Gastrocnemius medialis (tissue), 4 donors: ENCODE data around the gene MAPKAP1. TPM values are rescaled to one million over a fixed set of nuclear protein-coding genes. Genes with fewer than 3 reads are reported as not detected.

Source experiments
- ATAC-seq, 2 donors: fragments of 150-250 bp; one replicate each; pipeline ENCODE4 v1.9.1; 2016
- DNase-seq, 2 donors: peaks; one replicate each; pipeline ENCODE4 v3.0.0-alpha.2; 2019
- H3K27ac ChIP-seq, 4 donors: fragments of 200-600 bp; sonication (generic); 1 replicate in 1 of 4; 2 replicates in 3 of 4; pipeline ENCODE4 v1.5.1; 2016 to 2018; ENCODE audit warnings: mild to moderate bottlenecking in 2 of 4, moderate library complexity in 1 of 4
- H3K27me3 ChIP-seq, 3 donors: fragments of 200-600 bp; sonication (generic) in 2 of 3; 1 replicate in 1 of 3; 2 replicates in 2 of 3; pipeline versions ENCODE4 v1.5.1 to v1.6.0; 2016 to 2019; ENCODE audit warnings: mild to moderate bottlenecking in 1 of 3, moderate library complexity in 1 of 3
- H3K36me3 ChIP-seq, 2 donors: fragments of 200-600 bp; sonication (generic) in 1 of 2; one replicate each; pipeline ENCODE4 v1.5.1; 2017 to 2018
- H3K4me1 ChIP-seq, 2 donors: fragments of 200-600 bp; sonication (generic) in 1 of 2; one replicate each; pipeline ENCODE4 v1.5.1; 2016 to 2017; ENCODE audit warnings: mild to moderate bottlenecking in 2 of 2
- H3K4me3 ChIP-seq, 4 donors: fragments of 200-600 bp; sonication (generic) in 3 of 4; 1 replicate in 1 of 4; 2 replicates in 3 of 4; pipeline ENCODE4 v1.5.1; 2016 to 2019; ENCODE audit warnings: mild to moderate bottlenecking in 2 of 4
- H3K9me3 ChIP-seq, 3 donors: fragments of 200-600 bp; sonication (generic) in 2 of 3; 1 replicate in 1 of 3; 2 replicates in 2 of 3; pipeline ENCODE4 v1.5.1; 2016 to 2019
- POLR2A ChIP-seq, 2 donors: fragments of 450-650 bp; IDR thresholded peaks; one replicate each; pipeline ENCODE4 v1.6.1; 2017; ENCODE audit warnings: antibody characterized with exemption in 2 of 2, mild to moderate bottlenecking in 2 of 2, moderate library complexity in 2 of 2
- in situ Hi-C, 4 donors: fragments of 200-750 bp; cut with MboI; loops; one replicate each; pipeline versions ENCODE4 v1.15.0 to v1.8.0; 2017; ENCODE audit warnings: low sequenced_read_pairs in 4 of 4
- intact Hi-C: fragments of 100-400 bp; cut with DNase I; formaldehyde crosslinking; loops from one replicate; pipeline ENCODE4 v1.15.1; 2023; ENCODE audit warnings: low total_unique reads
- total RNA-seq, 4 donors: library from RNA; depleted of rRNA; stranded (reverse); fragments of >200 nt; gene quantifications; one replicate each; pipeline versions ENCODE4 v1.1.0 to v1.2.3, GENCODE V29; 2016
- TF ChIP-seq, protein P1 (sequence below), 5 experiments: fragments of 450-650 bp in 3 of 5; fragments of 200-600 bp in 2 of 5; sonication (generic) in 2 of 5; IDR thresholded peaks in 4 of 5; conservative IDR thresholded peaks in 1 of 5; 1 replicate in 4 of 5; 2 replicates in 1 of 5; pipeline ENCODE4 v1.5.1; 2016 to 2019; ENCODE audit warnings: antibody characterized with exemption in 5 of 5, mild to moderate bottlenecking in 3 of 5, moderate library complexity in 3 of 5

Gene MAPKAP1
- total RNA-seq, 4 donors from 2014 or later: 58.2 to 123 (median 104) TPM

DNA sequence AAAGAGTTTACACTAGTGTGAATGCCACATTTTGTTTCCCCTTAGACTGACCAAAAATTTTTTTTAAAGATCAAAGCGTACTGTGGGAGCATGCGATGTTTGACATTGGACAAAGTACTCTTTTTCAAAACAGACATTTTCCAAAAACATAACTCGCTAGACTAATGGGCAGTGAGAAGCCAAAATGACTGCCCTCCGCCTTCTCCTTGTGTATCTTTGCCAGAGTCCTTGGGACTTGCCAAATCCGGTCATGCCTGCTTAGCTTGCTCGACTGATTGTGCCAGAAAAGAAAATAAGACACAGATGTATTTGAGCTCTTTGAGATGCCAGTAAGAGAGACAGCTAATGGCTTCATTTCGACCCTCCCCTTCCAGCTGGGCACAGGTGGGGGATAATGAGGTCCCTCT is 157.5 kb downstream of the MAPKAP1 start:
- no peaks in the 10 kb centered on the region for H3K36me3 ChIP-seq
- intact Hi-C loops (no loop called here), in situ Hi-C loops (no loop called here)
- ATAC-seq: peak; percentile 76 to 91
- TF ChIP-seq, protein P1, sequence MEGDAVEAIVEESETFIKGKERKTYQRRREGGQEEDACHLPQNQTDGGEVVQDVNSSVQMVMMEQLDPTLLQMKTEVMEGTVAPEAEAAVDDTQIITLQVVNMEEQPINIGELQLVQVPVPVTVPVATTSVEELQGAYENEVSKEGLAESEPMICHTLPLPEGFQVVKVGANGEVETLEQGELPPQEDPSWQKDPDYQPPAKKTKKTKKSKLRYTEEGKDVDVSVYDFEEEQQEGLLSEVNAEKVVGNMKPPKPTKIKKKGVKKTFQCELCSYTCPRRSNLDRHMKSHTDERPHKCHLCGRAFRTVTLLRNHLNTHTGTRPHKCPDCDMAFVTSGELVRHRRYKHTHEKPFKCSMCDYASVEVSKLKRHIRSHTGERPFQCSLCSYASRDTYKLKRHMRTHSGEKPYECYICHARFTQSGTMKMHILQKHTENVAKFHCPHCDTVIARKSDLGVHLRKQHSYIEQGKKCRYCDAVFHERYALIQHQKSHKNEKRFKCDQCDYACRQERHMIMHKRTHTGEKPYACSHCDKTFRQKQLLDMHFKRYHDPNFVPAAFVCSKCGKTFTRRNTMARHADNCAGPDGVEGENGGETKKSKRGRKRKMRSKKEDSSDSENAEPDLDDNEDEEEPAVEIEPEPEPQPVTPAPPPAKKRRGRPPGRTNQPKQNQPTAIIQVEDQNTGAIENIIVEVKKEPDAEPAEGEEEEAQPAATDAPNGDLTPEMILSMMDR (IDR thresholded peaks at IDR 0.05 in 4 of 5, conservative IDR thresholded peaks at IDR 0.05 in 1 of 5): no peak
- no peak for TF ChIP-seq POLR2A (IDR thresholded peaks at IDR 0.05)
- H3K27ac ChIP-seq: peak overlapping the region in 1 of 4 donors; percentile 35
- H3K27me3 ChIP-seq: no peaks in the 10 kb centered on the region
- DNase-seq: peak; percentile 29 to 54
- H3K9me3 ChIP-seq: no peaks in the 10 kb centered on the region
- peaks cover 26 to 36% of the 10 kb centered on the region in 2 donors for H3K4me1 ChIP-seq
- peak overlapping the region in 1 of 4 donors; percentile 1 for H3K4me3 ChIP-seq

DNA sequence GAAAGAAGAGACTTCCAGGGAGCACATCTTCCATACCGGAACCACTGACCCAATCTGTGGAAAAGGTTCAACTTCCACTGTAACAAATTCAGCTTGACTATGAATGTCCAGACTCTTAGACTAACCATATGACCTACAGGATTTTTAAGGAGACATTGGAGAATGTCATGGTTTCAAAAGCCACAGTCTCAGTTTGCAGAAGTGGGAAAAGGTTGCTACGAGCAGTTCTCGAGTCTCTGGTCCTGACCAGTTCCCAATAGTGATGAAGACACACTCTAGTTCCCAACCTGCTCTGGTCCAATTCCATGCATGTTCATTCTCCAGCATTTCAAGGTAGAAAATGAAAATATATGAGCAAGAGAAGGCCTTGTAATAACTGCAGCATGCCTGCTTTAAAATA is 158.0 kb downstream of the MAPKAP1 start:
- TF ChIP-seq, protein P1 (IDR thresholded peaks at IDR 0.05 in 4 of 5, conservative IDR thresholded peaks at IDR 0.05 in 1 of 5): no peak
- no peak for TF ChIP-seq POLR2A (IDR thresholded peaks at IDR 0.05)
- Histone ChIP-seq H3K36me3 (no peaks in the 10 kb centered on the region), H3K4me1 (peaks cover 26 to 36% of the 10 kb centered on the region in 2 donors), H3K9me3 (no peaks in the 10 kb centered on the region), H3K27me3 (no peaks in the 10 kb centered on the region), H3K4me3 (peak overlapping the region in 1 of 4 donors; percentile 1), H3K27ac (no peak overlapping the region)
- DNase-seq: no peak
- in situ Hi-C loops: no loop called here
- intact Hi-C loops: no loop called here
- ATAC-seq: no peak

DNA sequence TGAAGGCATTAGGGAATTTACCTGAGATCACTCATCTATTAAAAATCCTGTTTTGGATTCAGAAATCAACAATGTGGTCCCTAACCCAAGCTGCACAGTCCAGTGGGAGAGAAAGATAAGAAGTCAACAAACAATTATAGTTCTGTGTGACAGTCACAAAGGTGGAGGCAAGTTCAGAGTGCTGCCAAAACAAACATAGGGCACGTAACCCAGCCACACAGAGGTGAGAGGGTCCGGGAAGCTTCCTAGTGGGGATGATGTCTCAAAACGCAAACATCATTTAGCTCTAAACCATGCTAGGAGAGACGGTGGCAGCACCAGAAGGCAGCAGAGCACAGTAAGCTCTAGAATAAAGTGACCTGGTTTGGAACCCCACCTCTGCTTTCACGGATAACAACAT is 158.9 kb downstream of the MAPKAP1 start:
- no peaks in the 10 kb centered on the region for H3K27me3 ChIP-seq
- H3K9me3 ChIP-seq: no peaks in the 10 kb centered on the region
- no peak for DNase-seq
- no peak for ATAC-seq
- H3K27ac ChIP-seq: no peak overlapping the region
- H3K36me3 ChIP-seq: no peaks in the 10 kb centered on the region
- in situ Hi-C loops: no loop called here
- TF ChIP-seq POLR2A (IDR thresholded peaks at IDR 0.05): no peak
- TF ChIP-seq, protein P1 (IDR thresholded peaks at IDR 0.05 in 4 of 5, conservative IDR thresholded peaks at IDR 0.05 in 1 of 5): no peak
- peaks cover 26 to 36% of the 10 kb centered on the region in 2 donors for H3K4me1 ChIP-seq
- intact Hi-C loops: no loop called here
- H3K4me3 ChIP-seq: no peak overlapping the region

DNA sequence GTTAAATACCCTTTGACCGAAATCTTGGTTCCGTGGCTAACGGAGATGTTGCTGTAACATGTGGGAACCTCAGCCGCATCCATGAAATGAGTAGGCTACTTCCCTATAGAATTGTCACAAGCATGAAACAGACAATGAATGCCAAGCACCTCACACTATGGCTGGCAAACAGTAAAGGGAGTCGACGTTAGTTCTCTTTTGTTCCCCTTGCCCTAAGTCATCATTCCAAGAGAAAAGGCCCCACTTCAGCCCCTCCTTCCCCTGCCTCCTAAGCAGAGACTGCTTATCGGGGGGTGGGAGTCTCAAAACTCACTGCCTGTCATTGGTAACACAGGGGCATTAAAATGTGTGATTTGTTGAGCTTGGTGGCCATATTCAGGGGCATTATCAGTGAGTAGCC is 159.6 kb downstream of the MAPKAP1 start:
- Histone ChIP-seq H3K4me3 (no peak overlapping the region), H3K27me3 (no peaks in the 10 kb centered on the region), H3K4me1 (peaks cover 26 to 36% of the 10 kb centered on the region in 2 donors), H3K36me3 (no peaks in the 10 kb centered on the region), H3K9me3 (no peaks in the 10 kb centered on the region), H3K27ac (no peak overlapping the region)
- intact Hi-C loops: no loop called here
- DNase-seq (no peak), ATAC-seq (no peak)
- in situ Hi-C loops: no loop called here
- TF ChIP-seq POLR2A (IDR thresholded peaks at IDR 0.05): no peak
- TF ChIP-seq, protein P1 (IDR thresholded peaks at IDR 0.05 in 4 of 5, conservative IDR thresholded peaks at IDR 0.05 in 1 of 5): no peak

DNA sequence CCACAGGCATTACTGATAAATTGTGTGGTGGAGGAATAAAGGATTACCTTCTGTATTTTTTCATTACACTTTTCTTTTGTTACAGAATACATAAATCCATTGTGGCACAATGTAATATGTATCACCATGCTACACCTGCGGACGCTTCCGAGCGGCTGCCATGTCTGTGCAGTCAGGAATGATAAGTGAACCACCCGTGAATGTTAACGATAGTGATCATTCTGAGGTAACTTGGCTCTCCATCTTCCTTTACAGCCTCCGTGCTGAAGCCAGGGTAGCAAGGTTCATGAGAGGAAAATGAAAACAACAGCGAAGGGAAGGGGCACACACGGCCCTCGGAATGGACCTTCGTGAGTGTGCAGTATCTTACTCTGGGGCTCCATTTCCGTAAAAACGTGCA is 161.2 kb downstream of the MAPKAP1 start:
- ATAC-seq: no peak
- H3K4me1 ChIP-seq: peaks cover 19 to 24% of the 10 kb centered on the region in 2 donors
- no peak overlapping the region for H3K27ac ChIP-seq

More for the DNA sequence above, 161.2 kb downstream of the MAPKAP1 start:
- Histone ChIP-seq H3K27me3 (no peaks in the 10 kb centered on the region), H3K36me3 (no peaks in the 10 kb centered on the region), H3K4me3 (no peak overlapping the region), H3K9me3 (no peaks in the 10 kb centered on the region)
- DNase-seq: no peak
- intact Hi-C loops (no loop called here), in situ Hi-C loops (no loop called here)
- TF ChIP-seq POLR2A (IDR thresholded peaks at IDR 0.05): no peak
- TF ChIP-seq, protein P1 (IDR thresholded peaks at IDR 0.05 in 4 of 5, conservative IDR thresholded peaks at IDR 0.05 in 1 of 5): no peak
